Cardiac septum (tissue), 1 donor: ENCODE data around the gene PPP1R13L. TPM values are rescaled to one million over a fixed set of nuclear protein-coding genes. Genes with fewer than 3 reads are reported as not detected.
"Not testable (repeated sequence)": the region's sequence is repeated elsewhere in the genome, so short reads cannot be mapped to it uniquely, and the experiment has no call there.

Experiments
- DNase-seq: peaks from one replicate; pipeline ENCODE4 v3.0.0-alpha.2; 2020; ENCODE audit warnings: low spot score
- intact Hi-C: fragments of 100-400 bp; cut with DNase I; formaldehyde crosslinking; loops from one replicate; pipeline ENCODE4 v1.14.0; 2022
- microRNA-seq: library from miRNA; unstranded; fragments of <30 nt; microRNA quantifications from one replicate; pipeline ENCODE4 v1.2.0, GENCODE V29; 2020
- total RNA-seq: library from RNA; stranded (reverse); fragmentation: NEBNext Ultra II Directional; extraction: Animal tissue kit (Norgen Biotek cat#: 25700); gene quantifications from one replicate; pipeline ENCODE4 v1.2.1, GENCODE V29; 2021
- donor health status: DM: no; HTN: no; CAD: no.

PPP1R13L gene
- total RNA-seq, 1 donor from 2014 or later, result 119 TPM

DNA sequence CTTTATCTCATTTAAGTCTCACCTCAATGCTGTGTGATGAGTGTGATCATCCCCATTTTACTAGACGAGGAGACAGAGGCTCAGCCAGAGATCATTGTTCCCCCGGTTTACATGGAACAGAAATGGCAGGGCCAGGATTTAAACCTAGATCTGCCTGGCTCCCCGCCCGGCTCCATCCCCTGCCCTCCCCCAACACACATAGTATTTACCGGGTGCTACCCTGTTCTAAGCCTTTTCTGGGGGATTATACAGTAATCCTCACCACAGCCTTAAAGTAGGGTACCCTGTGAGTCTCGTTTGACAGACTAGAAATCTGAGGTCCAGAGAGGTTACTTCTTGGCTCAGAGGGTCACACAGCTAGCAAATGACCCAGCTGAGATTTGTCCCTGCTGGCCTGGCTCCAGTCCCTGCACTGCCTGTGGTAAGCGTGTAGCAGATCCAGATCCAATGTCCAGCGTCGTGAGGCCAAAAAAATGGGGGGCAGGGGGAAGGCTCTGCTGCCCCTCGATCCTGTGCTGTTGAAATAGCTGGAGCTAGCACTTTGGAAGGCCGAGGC is 68.1 kb downstream of the PPP1R13L start:
- DNase-seq, result no peak
- intact Hi-C loops, result loop anchor here (5.0 kb wide), 1 partner anchor 434 kb away; no protein-coding TSS in a partner anchor

DNA sequence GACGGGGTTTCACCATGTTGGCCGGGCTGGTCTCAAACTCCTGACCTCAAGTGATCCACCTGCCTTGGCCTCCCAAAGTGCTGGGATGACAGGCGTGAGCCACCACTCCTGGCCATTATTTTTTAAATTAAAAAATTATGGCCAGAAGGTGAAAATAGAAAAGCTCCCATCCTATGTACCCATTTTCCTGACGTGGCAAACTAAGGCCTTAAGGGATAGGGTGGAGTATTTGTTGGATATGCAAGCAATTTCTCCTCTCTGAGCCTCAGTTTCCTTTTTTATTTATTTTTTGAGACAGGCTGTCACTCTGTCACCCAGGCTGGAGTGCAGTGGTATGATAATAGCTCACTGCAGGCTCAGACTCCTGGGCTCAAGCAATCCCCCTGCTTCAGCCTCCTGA is 70.0 kb downstream of the PPP1R13L start:
- DNase-seq, result not testable (repeated sequence)
- intact Hi-C loops, result loop anchor here (5.0 kb wide), 1 partner anchor 433 kb away; no protein-coding TSS in a partner anchor

DNA sequence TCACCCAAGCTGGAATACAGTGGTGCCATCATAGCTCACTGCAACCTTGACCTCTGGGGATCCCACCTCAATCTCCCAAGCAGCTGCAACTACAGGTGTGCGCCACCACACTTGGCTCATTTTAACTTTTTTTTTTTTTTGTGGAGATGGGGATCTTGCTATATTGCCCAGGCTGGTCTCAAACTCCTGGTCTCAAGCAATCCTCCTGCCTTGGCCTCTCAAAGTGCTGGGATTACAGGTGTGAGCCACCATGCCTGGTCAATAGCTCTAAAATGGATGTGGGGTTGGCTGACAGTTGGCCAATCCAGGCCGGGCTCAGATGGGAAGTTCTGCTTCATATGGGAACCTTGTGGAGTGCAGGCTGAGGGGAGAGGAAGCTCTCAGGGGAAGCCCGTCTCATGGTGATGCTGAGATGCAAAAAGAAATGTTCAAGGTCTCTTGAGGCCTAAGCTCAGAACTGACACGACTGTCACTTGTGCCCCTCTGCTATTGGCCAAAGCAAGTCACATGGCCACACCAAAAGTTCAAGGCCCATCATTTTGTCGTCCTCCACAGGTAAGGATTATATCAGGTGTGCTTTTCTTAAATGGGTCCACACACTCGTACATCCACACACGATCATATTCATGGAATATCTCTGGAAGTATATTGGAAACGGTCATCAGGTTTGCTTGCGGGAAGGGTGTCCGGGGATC is 71.1 kb downstream of the PPP1R13L start:
- DNase-seq, result no peak
- intact Hi-C loops, result no loop called here

DNA sequence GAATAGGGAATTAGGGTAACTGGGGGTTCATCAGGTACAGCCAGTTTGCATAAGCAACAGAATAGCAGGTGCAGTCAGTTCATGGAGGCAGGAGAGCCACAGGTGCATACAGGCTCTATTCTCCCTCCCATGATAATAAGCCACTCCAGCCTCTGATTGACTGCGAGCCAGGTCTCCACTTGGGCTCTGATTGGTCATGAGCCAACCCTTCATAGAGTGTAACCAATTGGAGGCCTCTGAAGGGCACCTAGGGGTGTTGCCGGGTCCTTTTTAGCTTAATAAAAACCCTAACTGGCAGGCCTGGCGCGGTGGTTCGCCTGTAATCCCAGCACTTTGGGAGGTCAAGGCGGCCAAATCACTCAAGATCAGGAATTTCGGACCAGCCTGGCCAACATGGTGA is 73.5 kb downstream of the PPP1R13L start:
- DNase-seq, result no peak
- intact Hi-C loops, result no loop called here

Small RNAs within 50 kb of the gene (microRNA-seq; reads per million reads assigned to microRNA genes)
- not detected for gene MIR6088

Other genes starting within 250 kb of the PPP1R13L start
- gene NKPD1, start 244.1 kb downstream of the PPP1R13L start, total RNA-seq, result not detected
- gene TRAPPC6A, start 226.8 kb downstream of the PPP1R13L start, total RNA-seq, result 19.9 TPM
- 5.0 TPM for gene BLOC1S3, start 226.3 kb downstream of the PPP1R13L start, total RNA-seq
- gene EXOC3L2, start 159.7 kb downstream of the PPP1R13L start, total RNA-seq, result 1.7 TPM
- 36.6 TPM for gene MARK4, start 153.8 kb downstream of the PPP1R13L start, total RNA-seq
- gene CKM, start 82.2 kb downstream of the PPP1R13L start, total RNA-seq, result 2,391 TPM
- gene KLC3, start 64.3 kb downstream of the PPP1R13L start, total RNA-seq, result not detected
- gene ERCC2, start 34.5 kb downstream of the PPP1R13L start, total RNA-seq, result 12.4 TPM
- 3.2 TPM for gene POLR1G, start 1.6 kb upstream of the PPP1R13L start, total RNA-seq
- gene ERCC1, start 18.8 kb upstream of the PPP1R13L start, total RNA-seq, result 89.0 TPM
- 0.94 TPM for gene FOSB, start 62.9 kb upstream of the PPP1R13L start, total RNA-seq
- gene RTN2, start 92.0 kb upstream of the PPP1R13L start, total RNA-seq, result 15.1 TPM
- 0.59 TPM for gene PPM1N, start 93.4 kb upstream of the PPP1R13L start, total RNA-seq
- 60.4 TPM for gene VASP, start 102.4 kb upstream of the PPP1R13L start, total RNA-seq
- gene OPA3, start 179.7 kb upstream of the PPP1R13L start, total RNA-seq, result 15.3 TPM
- gene GPR4, start 197.1 kb upstream of the PPP1R13L start, total RNA-seq, result 6.9 TPM
- gene EML2, start 234.3 kb upstream of the PPP1R13L start, total RNA-seq, result 45.8 TPM